Aorta (tissue), 5 donors: ENCODE data around the gene ZAR1L. TPM values are rescaled to one million over a fixed set of nuclear protein-coding genes. Genes with fewer than 3 reads are reported as not detected.

Experiments
- ATAC-seq: fragments of 200-7000 bp; cut with Tn5 transposase; one replicate; pipeline ENCODE4 v1.9.1; 2022; ENCODE audit warnings: moderate library complexity; ENCODE audit not compliant: low FRiP score
- DNase-seq, 2 donors: peaks; one replicate each; pipeline ENCODE4 v3.0.0-alpha.2; 2020
- H3K27ac ChIP-seq, 2 donors: one replicate each; pipeline ENCODE4 v1.5.1; 2013; ENCODE audit warnings: low read length in 2 of 2, mild to moderate bottlenecking in 2 of 2, moderate library complexity in 2 of 2, control low read depth in 1 of 2, inconsistent platforms in 1 of 2, low read depth in 1 of 2
- H3K27me3 ChIP-seq, 2 donors: one replicate each; pipeline ENCODE4 v1.6.1; 2013; ENCODE audit warnings: control low read depth in 1 of 2, low read length in 1 of 2, mild to moderate bottlenecking in 1 of 2, moderate library complexity in 1 of 2; ENCODE audit not compliant: insufficient read depth in 2 of 2, control insufficient read depth in 1 of 2
- H3K36me3 ChIP-seq, 2 donors: one replicate each; pipeline ENCODE4 v1.6.1; 2013; ENCODE audit warnings: control low read depth in 1 of 2, low read length in 1 of 2, mild to moderate bottlenecking in 1 of 2; ENCODE audit not compliant: insufficient read depth in 2 of 2, control insufficient read depth in 1 of 2
- H3K4me1 ChIP-seq, 2 donors: one replicate each; pipeline ENCODE4 v1.6.1; 2013; ENCODE audit warnings: low read length in 2 of 2, control low read depth in 1 of 2, mild to moderate bottlenecking in 1 of 2, moderate library complexity in 1 of 2; ENCODE audit not compliant: insufficient read depth in 2 of 2, control insufficient read depth in 1 of 2
- H3K4me3 ChIP-seq, 2 donors: one replicate each; pipeline ENCODE4 v1.5.1; 2013; ENCODE audit warnings: low read length in 2 of 2, control low read depth in 1 of 2, mild to moderate bottlenecking in 1 of 2
- H3K9me3 ChIP-seq: one replicate; pipeline ENCODE4 v1.6.1; 2013; ENCODE audit warnings: mild to moderate bottlenecking, low read length; ENCODE audit not compliant: control insufficient read depth
- WGBS, 2 donors: extraction: QIAGEN DNeasy Blood & Tissue Kit; methylation state at CpG; one replicate each; pipeline ENCODE4 v1.1.7; 2013; 5-methylcytosine and 5-hydroxymethylcytosine counted together
- intact Hi-C, 2 donors: fragments of 100-400 bp; cut with DNase I; formaldehyde crosslinking; loops; one replicate each; pipeline versions ENCODE4 v1.14.2 to v1.15.0; 2022
- polyA plus RNA-seq, 2 donors: library from polyadenylated mRNA; stranded (reverse); fragments of 200-250 nt; gene quantifications; one replicate each; pipeline ENCODE4 v1.2.3, GENCODE V29; 2013
- total RNA-seq, 2 donors: library from RNA; stranded (reverse); fragmentation: NEBNext Ultra II Directional; extraction: Animal tissue kit (Norgen Biotek cat#: 25700); gene quantifications; one replicate each; pipeline ENCODE4 v1.2.1, GENCODE V29; 2021
- donor health status: healthy with polysubstance abuse.
- donor health status: Bipolar disorder and iron deficiency.
- donor health status: DM: no; HTN: no; CAD: no.
- donor health status: DM: no; HTN: no; CAD: no.
- donor health status: DM: yes; HTN: yes; CAD: no.

Gene ZAR1L
- total and polyA plus RNA-seq, 4 donors = not detected

- DNase-seq (no peak), ATAC-seq (peak; percentile 85)
- WGBS, 2 donors = 42 to 43% methylated on average over 12 of the region's 12 CpGs
- intact Hi-C loops = loop anchor here (2.0 to 5.0 kb wide), 4 partner anchors 63 to 399 kb away; no protein-coding TSS in a partner anchor
- Histone ChIP-seq H3K27me3 (no peaks in the 10 kb centered on the region), H3K27ac (no peak overlapping the region), H3K4me3 (peak overlapping the region in 1 of 2 donors; percentile 38), H3K9me3 (no peaks in the 10 kb centered on the region), H3K36me3 (no peaks in the 10 kb centered on the region), H3K4me1 (no peaks in the 10 kb centered on the region)
These were observed 4.9 kb downstream of the ZAR1L start for GRCh38 chr13:32310134-32310706.

- no peaks in the 10 kb centered on the region for H3K4me1 ChIP-seq
- no peaks in the 10 kb centered on the region for H3K36me3 ChIP-seq
- no peak for DNase-seq
- H3K9me3 ChIP-seq = no peaks in the 10 kb centered on the region
- peak overlapping the region in 1 of 2 donors; percentile 38 for H3K4me3 ChIP-seq
- H3K27me3 ChIP-seq = no peaks in the 10 kb centered on the region
- H3K27ac ChIP-seq = peak overlapping the region in 1 of 2 donors; percentile 46
- ATAC-seq = peak; percentile 48
- 13 to 17% methylated on average over 10 of the region's 10 CpGs for WGBS, 2 donors
- intact Hi-C loops = loop anchor here (2.0 to 5.0 kb wide), 4 partner anchors 62 to 399 kb away; no protein-coding TSS in a partner anchor
These were observed 5.6 kb downstream of the ZAR1L start for GRCh38 chr13:32309312-32310133.

GRCh38 chr13:32305646-32306045, 9.5 kb downstream of the ZAR1L start:
- H3K4me1 ChIP-seq = no peaks in the 10 kb centered on the region
- H3K36me3 ChIP-seq = no peaks in the 10 kb centered on the region
- no peaks in the 10 kb centered on the region for H3K27me3 ChIP-seq
- DNase-seq = no peak
- H3K4me3 ChIP-seq = no peak overlapping the region
- H3K27ac ChIP-seq = no peak overlapping the region
- no peaks in the 10 kb centered on the region for H3K9me3 ChIP-seq
- intact Hi-C loops = no loop called here
- ATAC-seq = no peak

GRCh38 chr13:32302461-32302860, 12.7 kb downstream of the ZAR1L start:
- WGBS, 2 donors = 81 to 87% methylated on average over 2 of the region's 2 CpGs

GRCh38 chr13:32300920-32301319, 14.2 kb downstream of the ZAR1L start:
- ATAC-seq (no peak), DNase-seq (no peak)
- Histone ChIP-seq H3K27ac (no peak overlapping the region), H3K4me1 (no peaks in the 10 kb centered on the region), H3K27me3 (no peaks in the 10 kb centered on the region), H3K9me3 (no peaks in the 10 kb centered on the region), H3K4me3 (no peak overlapping the region), H3K36me3 (no peaks in the 10 kb centered on the region)
- intact Hi-C loops = loop anchor here in 1 of 2 donors (5.0 kb wide), 1 partner anchor 279 kb away; no protein-coding TSS in a partner anchor
- 93% methylated on average over 1 of the region's 1 CpG for WGBS, 2 donors

More at GRCh38 chr13:32302461-32302860, 12.7 kb downstream of the ZAR1L start:
- H3K9me3 ChIP-seq = no peaks in the 10 kb centered on the region
- DNase-seq = no peak
- no peak overlapping the region for H3K27ac ChIP-seq
- no peaks in the 10 kb centered on the region for H3K27me3 ChIP-seq
- H3K4me3 ChIP-seq = no peak overlapping the region
- H3K36me3 ChIP-seq = no peaks in the 10 kb centered on the region
- no peak for ATAC-seq
- no peaks in the 10 kb centered on the region for H3K4me1 ChIP-seq
- intact Hi-C loops = loop anchor here in 1 of 2 donors (5.0 kb wide), 1 partner anchor 280 kb away; no protein-coding TSS in a partner anchor

- Histone ChIP-seq H3K9me3 (no peaks in the 10 kb centered on the region), H3K27ac (no peak overlapping the region), H3K4me1 (no peaks in the 10 kb centered on the region), H3K27me3 (no peaks in the 10 kb centered on the region), H3K4me3 (no peak overlapping the region), H3K36me3 (no peaks in the 10 kb centered on the region)
- 54 to 62% methylated on average over 8 of the region's 8 CpGs for WGBS, 2 donors
- intact Hi-C loops = loop anchor here in 1 of 2 donors (5.0 kb wide), 1 partner anchor 278 kb away; no protein-coding TSS in a partner anchor
- no peak for ATAC-seq
- DNase-seq = no peak
These were observed 14.8 kb downstream of the ZAR1L start for GRCh38 chr13:32300406-32300805.

GRCh38 chr13:32299893-32300292, 15.3 kb downstream of the ZAR1L start:
- peaks cover 0 to 2% of the 10 kb centered on the region in 2 donors for H3K36me3 ChIP-seq
- intact Hi-C loops = loop anchor here in 1 of 2 donors (5.0 kb wide), 1 partner anchor 278 kb away; no protein-coding TSS in a partner anchor
- WGBS, 2 donors = 75 to 80% methylated on average over 4 of the region's 4 CpGs
- no peak overlapping the region for H3K4me3 ChIP-seq
- H3K27ac ChIP-seq = no peak overlapping the region
- ATAC-seq (no peak), DNase-seq (no peak)
- no peaks in the 10 kb centered on the region for H3K9me3 ChIP-seq
- no peaks in the 10 kb centered on the region for H3K27me3 ChIP-seq
- no peaks in the 10 kb centered on the region for H3K4me1 ChIP-seq

GRCh38 chr13:32298695-32299094, 16.5 kb downstream of the ZAR1L start:
- intact Hi-C loops = no loop called here
- no peak for DNase-seq
- 87 to 93% methylated on average over 6 of the region's 6 CpGs for WGBS, 2 donors

More at GRCh38 chr13:32298695-32299094, 16.5 kb downstream of the ZAR1L start:
- Histone ChIP-seq H3K4me3 (no peak overlapping the region), H3K36me3 (peaks cover 0 to 5% of the 10 kb centered on the region in 2 donors), H3K27me3 (no peaks in the 10 kb centered on the region), H3K27ac (no peak overlapping the region), H3K9me3 (no peaks in the 10 kb centered on the region), H3K4me1 (no peaks in the 10 kb centered on the region)
- ATAC-seq = no peak
